Measurements from ENCODE around the gene DACT2.

GRCh38 chr6:168270274-168271172, 49.1 kb downstream of the DACT2 start:
- TF ChIP-seq CTCF (IDR thresholded peaks at IDR 0.05) (no peak), NFE2L1 (CRISPR knock-in tag; IDR thresholded peaks at IDR 0.05) (no peak), SP1 (CRISPR knock-in tag; conservative IDR thresholded peaks at IDR 0.05) (no peak), CREB1 (CRISPR knock-in tag; IDR thresholded peaks at IDR 0.05) (no peak), USF1 (CRISPR knock-in tag; IDR thresholded peaks at IDR 0.05) (no peak), ZNF232 (CRISPR knock-in tag; IDR thresholded peaks at IDR 0.05) (no peak)
